GM23248 (cell line): ENCODE data around the gene CHERP.

Source experiments
- EZH2 ChIP-seq: fragments of 200-600 bp; sonication (generic); IDR thresholded peaks from 2 replicates; pipeline ENCODE4 v1.6.1; 2018; ENCODE audit warnings: antibody characterized with exemption, mild to moderate bottlenecking; ENCODE audit not compliant: insufficient read depth, poor library complexity, severe bottlenecking
- EZH2phosphoT487 ChIP-seq: fragments of 200-600 bp; sonication (generic); IDR thresholded peaks from 2 replicates; pipeline ENCODE4 v1.6.1; 2018; ENCODE audit warnings: antibody characterized with exemption, moderate library complexity, mild to moderate bottlenecking, low read depth; ENCODE audit not compliant: insufficient read depth

DNA sequence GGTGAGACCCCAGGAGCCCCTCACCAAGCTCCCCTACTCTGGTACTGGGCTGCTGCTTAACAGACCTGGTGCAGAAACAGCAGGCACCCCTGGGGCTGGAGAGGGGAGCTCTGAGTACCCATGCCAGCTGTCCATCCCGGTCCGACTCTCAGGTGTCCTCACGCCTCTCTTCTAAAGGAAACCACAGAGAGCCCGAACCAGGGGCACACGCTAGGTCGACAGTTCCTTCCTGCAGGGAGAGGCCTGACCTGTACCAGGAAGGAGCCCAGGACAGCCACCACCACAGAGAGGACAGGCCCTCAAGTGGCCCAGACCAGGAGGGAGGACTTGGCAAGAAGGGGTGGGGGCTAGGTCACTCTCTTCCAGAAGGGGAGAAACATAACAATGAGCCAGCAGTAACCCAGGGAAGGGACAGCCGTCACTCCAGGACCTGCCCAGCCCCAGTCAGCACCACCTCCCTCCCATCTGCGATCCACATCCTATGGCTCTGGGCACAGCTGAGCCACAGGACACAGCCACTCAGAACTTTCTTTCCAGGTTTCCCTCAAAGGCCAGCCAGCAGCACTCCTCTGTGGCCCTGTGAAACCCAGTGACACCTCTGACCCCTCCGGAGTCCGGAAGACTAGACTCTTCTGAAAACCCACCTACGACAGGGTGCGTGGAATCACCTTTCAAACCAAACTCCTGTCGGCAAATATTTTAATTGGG, 43.0 kb upstream of the CHERP start:
- TF ChIP-seq EZH2 (no peak), EZH2phosphoT487 (no peak)
